B cell (primary cell): ENCODE measurements around the gene PCDHA1. TPM values are rescaled to one million over a fixed set of nuclear protein-coding genes. Genes with fewer than 3 reads are reported as not detected.

Experiments
- ATAC-seq: fragments of 200-7000 bp; cut with Tn5 transposase; one replicate; pipeline ENCODE4 v1.10.0; 2021; ENCODE audit warnings: low read depth, mild to moderate bottlenecking, moderate number of reproducible peaks, moderate library complexity
- CTCF ChIA-PET: fragments of 350-600 bp; sonication (Branson Sonifier 250); formaldehyde crosslinking; loops from one replicate; lab custom pipeline; 2021; ENCODE audit warnings: antibody characterized with exemption, inconsistent platforms; lab: Charles Lee
- POLR2A ChIA-PET: fragments of 350-600 bp; sonication (Branson Sonifier 250); formaldehyde crosslinking; loops from one replicate; lab custom pipeline; 2021; ENCODE audit warnings: antibody characterized with exemption; lab: Charles Lee
- DNase-seq: peaks from one replicate; pipeline ENCODE4 v3.0.0; 2013
- H2AFZ ChIP-seq: 2 replicates; pipeline ENCODE4 v1.6.1; 2012; ENCODE audit warnings: mild to moderate bottlenecking, low read depth, low read length; ENCODE audit not compliant: insufficient read depth, poor library complexity, severe bottlenecking
- H3K27ac ChIP-seq, 2 donors: 1 replicate in 1 of 2; 2 replicates in 1 of 2; pipeline ENCODE4 v1.5.1; 2012 to 2013; ENCODE audit warnings: low read length in 2 of 2, mild to moderate bottlenecking in 2 of 2, moderate library complexity in 1 of 2
- H3K27me3 ChIP-seq, 4 experiments: fragments of 200-600 bp in 1 of 4; sonication (generic) in 1 of 4; replicated peaks in 1 of 4; 1 replicate in 2 of 4; 2 replicates in 2 of 4; pipeline versions ENCODE4 v1.6.1 to v1.7.0; 2013 to 2016; ENCODE audit warnings: low read length in 3 of 4, mild to moderate bottlenecking in 2 of 4, mixed read lengths in 1 of 4, moderate library complexity in 1 of 4; ENCODE audit not compliant: insufficient read depth in 4 of 4, control insufficient read depth in 3 of 4; ENCODE audit errors: control extremely low read depth in 1 of 4
- H3K36me3 ChIP-seq, 2 experiments: replicated peaks in 1 of 2; 1 replicate in 1 of 2; 2 replicates in 1 of 2; pipeline versions ENCODE4 v1.6.1 to v1.7.1; 2013; ENCODE audit warnings: low read length in 1 of 2; ENCODE audit not compliant: insufficient read depth in 2 of 2, control insufficient read depth in 1 of 2; ENCODE audit errors: control extremely low read depth in 1 of 2, extremely low read depth in 1 of 2
- H3K4me1 ChIP-seq, 2 donors: fragments of 200-600 bp in 1 of 2; sonication (generic) in 1 of 2; 1 replicate in 1 of 2; 2 replicates in 1 of 2; pipeline versions ENCODE4 v1.5.1 to v1.6.1; 2013 to 2017; ENCODE audit warnings: low read length in 2 of 2; ENCODE audit not compliant: control insufficient read depth in 2 of 2, insufficient read depth in 2 of 2
- H3K4me2 ChIP-seq: replicated peaks from 2 replicates; pipeline ENCODE3; 2012; ENCODE audit warnings: mild to moderate bottlenecking, low read depth, low read length; ENCODE audit not compliant: poor library complexity, severe bottlenecking
- H3K4me3 ChIP-seq, 5 experiments: fragments of 200-600 bp in 1 of 5; sonication (generic) in 1 of 5; 1 replicate in 3 of 5; 2 replicates in 2 of 5; pipeline versions ENCODE4 v1.5.1 to v1.7.0; 2011 to 2016; ENCODE audit warnings: low read length in 4 of 5, mild to moderate bottlenecking in 4 of 5, low read depth in 2 of 5, control low read depth in 1 of 5, moderate library complexity in 1 of 5; ENCODE audit not compliant: insufficient read depth in 1 of 5; ENCODE audit errors: control extremely low read depth in 1 of 5, extremely low read depth in 1 of 5
- H3K79me2 ChIP-seq: fragments of 200-600 bp; sonication (generic); one replicate; pipeline ENCODE4 v1.6.0; 2016; ENCODE audit warnings: low read length; ENCODE audit not compliant: control insufficient read depth, insufficient read depth
- H3K9ac ChIP-seq: fragments of 200-600 bp; sonication (generic); 2 replicates; pipeline ENCODE4 v1.6.1; 2017; ENCODE audit warnings: mild to moderate bottlenecking, low read length, moderate library complexity
- H3K9me3 ChIP-seq, 3 donors: one replicate each; pipeline versions ENCODE4 v1.6.1 to v1.7.1; 2013; ENCODE audit warnings: low read length in 2 of 3; ENCODE audit not compliant: control insufficient read depth in 2 of 3, insufficient read depth in 1 of 3; ENCODE audit errors: control extremely low read depth in 1 of 3
- H4K20me1 ChIP-seq: 2 replicates; pipeline ENCODE4 v1.6.0; 2012; ENCODE audit warnings: mild to moderate bottlenecking, low read length; ENCODE audit not compliant: insufficient read depth, control insufficient read depth, poor library complexity, severe bottlenecking
- H3K27ac Mint-ChIP-seq: one replicate; pipeline ENCODE4 v1.8.0; 2021; ENCODE audit warnings: mixed read lengths
- H3K27me3 Mint-ChIP-seq: one replicate; pipeline ENCODE4 v1.8.0; 2021; ENCODE audit warnings: mixed read lengths
- H3K4me1 Mint-ChIP-seq: one replicate; pipeline ENCODE4 v1.8.0; 2021; ENCODE audit warnings: mixed read lengths
- H3K4me3 Mint-ChIP-seq: one replicate; pipeline ENCODE4 v1.8.0; 2021; ENCODE audit warnings: mixed read lengths
- H3K9me3 Mint-ChIP-seq: one replicate; pipeline ENCODE4 v1.8.0; 2022; ENCODE audit warnings: mixed read lengths; ENCODE audit not compliant: insufficient read depth
- CTCF ChIP-seq: fragments of 200-600 bp; IDR thresholded peaks from one replicate; pipeline ENCODE4 v1.8.0; 2022; ENCODE audit warnings: antibody characterized with exemption, mild to moderate bottlenecking
- EZH2 ChIP-seq: IDR thresholded peaks from 2 replicates; pipeline ENCODE4 v1.6.1; 2012; ENCODE audit warnings: borderline replicate concordance, low read depth, mild to moderate bottlenecking, moderate library complexity, low read length; ENCODE audit not compliant: insufficient read depth, poor library complexity, severe bottlenecking
- WGBS: methylation state at CpG from one replicate; pipeline ENCODE4 v1.1.5; 2013; ENCODE audit warnings: missing lambda C conversion rate; ENCODE audit not compliant: insufficient coverage; 5-methylcytosine and 5-hydroxymethylcytosine counted together
- intact Hi-C: fragments of 100-400 bp; cut with micrococcal nuclease; formaldehyde crosslinking; loops from one replicate; pipeline ENCODE4 v1.10.0; 2022
- polyA plus RNA-seq: library from polyadenylated mRNA; depleted of rRNA; stranded (reverse); fragments of >200 nt; gene quantifications from 2 replicates; pipeline ENCODE4 v1.2.3, GENCODE V29; 2012
- total RNA-seq, 2 donors: library from RNA; stranded (reverse); fragments of 120-200 nt in 1 of 2; gene quantifications; 1 replicate in 1 of 2; 2 replicates in 1 of 2; pipeline versions ENCODE4 v1.2.3 to v1.2.4, GENCODE V29; 2013 to 2022

The PCDHA1 gene
- total and polyA plus RNA-seq, 2 donors (not counting 1 experiment from before 2014, with no cell fraction given) = not detected

GRCh38 chr5:140923601-140924000, 137.7 kb downstream of the PCDHA1 start:
- TF ChIP-seq EZH2 (no peak), CTCF (no peak)
- Histone ChIP-seq H3K9ac (no peak overlapping the region), H3K9me3 (peaks cover 0 to 31% (median 3%) of the 10 kb centered on the region in 3 donors), H3K79me2 (no peaks in the 10 kb centered on the region), H2AFZ (no peak overlapping the region), H3K27me3 (peaks cover 0 to 26% (median 9%) of the 10 kb centered on the region in 4 experiments), H3K4me1 (peaks cover 4 to 14% of the 10 kb centered on the region in 2 donors), H3K27ac (no peak overlapping the region), H3K36me3 (no peaks in the 10 kb centered on the region), H3K4me3 (no peak overlapping the region), H3K4me2 (no peak overlapping the region), H4K20me1 (no peaks in the 10 kb centered on the region)
- H3K27ac Mint-ChIP-seq = no peak overlapping the region
- H3K4me3 Mint-ChIP-seq = no peak overlapping the region
- intact Hi-C loops = no loop called here
- DNase-seq (no peak), ATAC-seq (no peak)
- H3K9me3 Mint-ChIP-seq = peaks cover 6% of the 10 kb centered on the region
- peaks cover 5% of the 10 kb centered on the region for H3K4me1 Mint-ChIP-seq
- peaks cover 34% of the 10 kb centered on the region for H3K27me3 Mint-ChIP-seq
- ChIA-PET CTCF (no interaction called here), POLR2A (no interaction called here)
- no CpG with 5 or more reads among the region's 4 CpGs for WGBS

- H3K79me2 ChIP-seq = no peaks in the 10 kb centered on the region
- peak within 1 kb of the TSS; percentile 57 for H3K4me2 ChIP-seq
- intact Hi-C loops = no loop called here
- TF ChIP-seq CTCF (no peak), EZH2 (no peak)
- ATAC-seq (no peak), DNase-seq (no peak)
- Mint-ChIP-seq H3K27me3 (peaks cover 45% of the 10 kb centered on the region), H3K27ac (no peak within 1 kb of the TSS), H3K4me3 (peak within 1 kb of the TSS; percentile 61), H3K9me3 (peaks cover 6% of the 10 kb centered on the region), H3K4me1 (peaks cover 5% of the 10 kb centered on the region)
- no peaks in the 10 kb centered on the region for H3K36me3 ChIP-seq
- peak within 1 kb of the TSS in 2 of 5 experiments; percentile 12 to 19 for H3K4me3 ChIP-seq
- peak within 1 kb of the TSS; percentile 56 for H2AFZ ChIP-seq
- H3K27me3 ChIP-seq = peaks cover 0 to 26% (median 9%) of the 10 kb centered on the region in 4 experiments
- H4K20me1 ChIP-seq = no peaks in the 10 kb centered on the region
- H3K27ac ChIP-seq = no peak within 1 kb of the TSS
- 12% methylated on average over 37 of the region's 41 CpGs for WGBS
- peaks cover 0 to 31% (median 3%) of the 10 kb centered on the region in 3 donors for H3K9me3 ChIP-seq
- ChIA-PET CTCF (no interaction called here), POLR2A (no interaction called here)
- H3K9ac ChIP-seq = no peak within 1 kb of the TSS
- peaks cover 4 to 14% of the 10 kb centered on the region in 2 donors for H3K4me1 ChIP-seq
These were observed 140.0 kb downstream of the PCDHA1 start, which contains the start of gene PCDHAC1 for GRCh38 chr5:140925806-140926442. Gene PCDHAC1, plus strand, starts transcription at chr5:140926299. Its CDS starts 594 bp downstream, at chr5:140926893.
